Muscle layer of duodenum (tissue), 2 donors: ENCODE data around the gene ODC1.
A peak's percentile ranks its signal among the peaks of the same experiment; 100 is the strongest.

ENCODE experiments used
- H3K27ac ChIP-seq: one replicate; pipeline ENCODE4 v1.7.0; 2013; ENCODE audit warnings: mild to moderate bottlenecking, low read length
- H3K27me3 ChIP-seq: one replicate; pipeline ENCODE4 v1.7.0; 2013; ENCODE audit warnings: low read depth, mild to moderate bottlenecking, control low read depth, low read length
- H3K36me3 ChIP-seq, 2 donors: one replicate each; pipeline ENCODE4 v1.7.0; 2013; ENCODE audit warnings: low read length in 2 of 2, control low read depth in 1 of 2, mild to moderate bottlenecking in 1 of 2; ENCODE audit not compliant: insufficient read depth in 2 of 2, control insufficient read depth in 1 of 2
- H3K4me1 ChIP-seq, 2 donors: one replicate each; pipeline ENCODE4 v1.7.0; 2013; ENCODE audit warnings: low read length in 2 of 2, mild to moderate bottlenecking in 2 of 2, control low read depth in 1 of 2, moderate library complexity in 1 of 2; ENCODE audit not compliant: insufficient read depth in 2 of 2, control insufficient read depth in 1 of 2
- H3K4me3 ChIP-seq, 2 donors: one replicate each; pipeline ENCODE4 v1.7.0; 2013; ENCODE audit warnings: low read length in 2 of 2, low read depth in 1 of 2, mild to moderate bottlenecking in 1 of 2
- H3K9me3 ChIP-seq, 2 donors: one replicate each; pipeline ENCODE4 v1.7.0; 2013; ENCODE audit warnings: low read length in 2 of 2, control low read depth in 1 of 2, mild to moderate bottlenecking in 1 of 2; ENCODE audit not compliant: control insufficient read depth in 1 of 2
- donor health status: healthy.

The ODC1 gene

DNA sequence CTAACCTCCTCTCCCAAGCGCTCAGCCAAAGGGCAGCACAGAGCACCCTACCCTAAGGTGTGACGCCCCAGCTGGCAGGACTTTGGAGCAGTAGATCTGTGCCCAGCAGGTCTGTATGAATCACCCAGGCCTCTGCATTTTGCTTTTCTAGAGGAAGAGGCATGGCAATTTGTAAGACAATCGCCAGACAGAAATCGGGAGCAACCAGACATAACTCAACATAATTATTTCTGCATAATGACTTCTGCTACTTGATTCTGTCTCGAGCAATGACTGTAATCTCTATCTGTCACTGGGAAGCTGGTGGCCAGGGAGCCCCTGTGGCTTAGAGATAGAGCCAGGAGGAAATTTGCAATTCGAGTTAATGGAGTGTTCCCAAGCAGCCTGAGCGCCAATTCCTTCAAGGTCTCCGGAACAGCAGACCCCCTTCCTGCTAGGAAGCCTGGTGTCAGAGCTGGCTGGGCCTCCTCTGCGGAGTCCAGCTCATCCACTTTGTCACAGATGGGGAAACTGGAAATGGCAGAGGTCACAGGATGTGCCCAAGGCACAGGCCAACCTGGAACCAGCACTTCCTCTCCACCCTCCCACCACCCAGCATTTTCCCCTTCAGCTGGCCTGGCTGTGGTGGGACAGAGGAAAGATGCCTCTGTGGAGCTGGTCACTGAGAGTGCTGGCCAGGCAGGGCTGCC lies 55.0 kb downstream of the ODC1 start:
- H3K27ac ChIP-seq = peak overlapping the region; percentile 62
- no peaks in the 10 kb centered on the region for H3K27me3 ChIP-seq
- no peaks in the 10 kb centered on the region for H3K36me3 ChIP-seq
- no peaks in the 10 kb centered on the region for H3K9me3 ChIP-seq
- H3K4me1 ChIP-seq = peaks cover 0 to 3% of the 10 kb centered on the region in 2 donors
- H3K4me3 ChIP-seq = no peak overlapping the region

DNA sequence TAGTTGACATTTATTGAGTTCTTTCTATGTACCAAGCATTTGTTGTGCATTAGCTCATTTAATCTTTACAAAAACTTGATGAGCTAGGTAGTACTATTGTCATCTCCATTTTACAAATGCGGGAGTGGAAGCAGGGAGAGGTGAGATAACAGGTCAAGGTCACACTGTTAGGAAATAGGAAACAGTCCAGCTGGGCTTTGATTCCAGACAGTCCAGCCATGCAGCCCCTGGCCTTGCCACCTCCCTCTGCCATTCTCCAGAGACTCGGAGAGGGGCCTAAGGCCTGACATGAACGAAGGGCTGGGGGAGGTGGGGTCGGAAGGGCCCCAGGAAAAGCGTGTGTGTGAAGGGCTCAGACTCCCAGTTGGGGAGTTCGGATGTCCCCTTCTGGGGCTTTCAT lies 55.6 kb downstream of the ODC1 start:
- no peak overlapping the region for H3K4me3 ChIP-seq
- H3K4me1 ChIP-seq = peaks cover 0 to 3% of the 10 kb centered on the region in 2 donors
- no peak overlapping the region for H3K27ac ChIP-seq

DNA sequence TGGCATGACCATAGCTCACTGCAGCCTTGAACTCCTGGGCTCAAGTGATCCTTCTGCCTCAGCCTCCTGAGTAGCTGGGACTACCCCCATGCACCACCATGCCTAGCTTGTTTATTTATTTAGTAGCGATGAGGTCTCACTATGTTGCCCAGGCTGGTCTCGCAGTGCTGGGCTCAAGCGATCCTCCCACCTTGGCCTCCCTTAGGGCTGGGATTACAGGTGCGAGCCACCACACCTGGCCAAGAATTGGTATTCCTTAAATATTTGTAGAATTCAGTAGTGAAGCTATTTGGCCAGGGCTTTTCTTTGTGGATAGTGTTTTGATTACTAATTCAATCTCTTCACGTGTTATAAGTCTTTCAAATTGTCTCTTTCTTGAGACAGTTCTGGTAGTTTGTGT lies 56.0 kb downstream of the ODC1 start:
- Histone ChIP-seq H3K4me1 (peaks cover 0 to 3% of the 10 kb centered on the region in 2 donors), H3K27ac (no peak overlapping the region), H3K36me3 (no peaks in the 10 kb centered on the region)

More for the DNA sequence above, 55.6 kb downstream of the ODC1 start:
- H3K9me3 ChIP-seq = no peaks in the 10 kb centered on the region
- H3K27me3 ChIP-seq = no peaks in the 10 kb centered on the region
- H3K36me3 ChIP-seq = no peaks in the 10 kb centered on the region

DNA sequence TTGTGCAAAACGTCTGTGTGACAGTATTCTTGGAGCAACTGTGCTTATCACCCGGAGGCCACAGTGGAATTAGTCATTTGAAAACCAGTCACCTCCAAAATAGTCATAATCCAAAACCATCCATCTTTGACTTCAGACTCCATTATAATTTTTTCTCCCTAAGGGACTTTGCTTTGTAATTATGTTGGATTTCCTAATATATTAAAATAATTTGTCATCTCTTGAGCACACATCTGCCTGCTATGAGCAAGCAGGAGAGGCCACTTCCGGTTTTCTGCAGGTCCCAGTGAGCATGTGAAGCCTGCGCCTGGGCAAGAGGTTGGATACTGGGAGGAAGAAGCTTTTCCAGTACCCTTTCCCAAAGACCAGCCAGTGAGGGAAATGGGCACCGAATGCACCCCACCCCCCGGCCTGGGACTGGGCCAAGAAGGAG lies 57.7 kb downstream of the ODC1 start:
- Histone ChIP-seq H3K9me3 (no peaks in the 10 kb centered on the region), H3K36me3 (no peaks in the 10 kb centered on the region), H3K27ac (no peak overlapping the region), H3K27me3 (no peaks in the 10 kb centered on the region), H3K4me1 (peaks cover 0 to 3% of the 10 kb centered on the region in 2 donors), H3K4me3 (no peak overlapping the region)

More for the DNA sequence above, 56.0 kb downstream of the ODC1 start:
- H3K9me3 ChIP-seq = no peaks in the 10 kb centered on the region
- no peak overlapping the region for H3K4me3 ChIP-seq
- H3K27me3 ChIP-seq = no peaks in the 10 kb centered on the region
